ENCODE results near the gene ASIC4.

ASIC4 gene

DNA sequence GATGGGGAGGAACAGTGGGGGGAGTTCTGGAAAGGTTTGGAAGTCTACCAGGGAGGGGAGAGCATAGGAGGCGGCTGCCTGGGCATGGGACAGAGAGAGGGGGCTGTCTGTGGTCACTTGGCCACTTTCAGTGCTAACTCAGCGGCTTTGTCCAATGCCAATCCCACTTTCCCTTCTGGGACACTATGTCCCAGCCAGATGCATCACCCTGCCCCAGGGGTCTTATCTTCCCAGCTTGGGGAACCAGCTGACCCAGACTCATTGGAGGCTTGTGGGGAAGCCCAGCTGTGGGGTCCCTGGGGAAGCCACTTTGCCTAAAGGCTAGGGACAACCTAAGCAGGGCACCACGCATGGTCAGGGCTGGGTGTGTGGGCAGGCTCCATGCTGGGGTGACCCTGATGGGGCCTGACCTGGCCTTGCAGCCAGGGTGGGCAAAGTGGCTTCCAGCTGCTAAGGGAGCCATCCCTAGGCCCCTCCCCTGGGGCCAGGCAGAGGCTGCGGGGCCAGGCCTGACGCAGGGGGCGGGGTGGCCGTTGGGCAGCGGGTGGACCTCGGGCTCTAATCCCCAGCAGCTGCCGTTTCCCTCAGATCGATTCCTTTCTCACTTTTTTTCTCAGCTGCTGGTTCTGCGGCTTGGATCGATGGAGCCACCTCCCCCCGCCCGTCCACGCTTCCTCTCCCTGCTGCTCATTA, 1.6 kb upstream of the ASIC4 start:
- no peak for DNase-seq (ENCODE audit: low read depth in 3 of 3, low spot score in 1 of 3)

DNA sequence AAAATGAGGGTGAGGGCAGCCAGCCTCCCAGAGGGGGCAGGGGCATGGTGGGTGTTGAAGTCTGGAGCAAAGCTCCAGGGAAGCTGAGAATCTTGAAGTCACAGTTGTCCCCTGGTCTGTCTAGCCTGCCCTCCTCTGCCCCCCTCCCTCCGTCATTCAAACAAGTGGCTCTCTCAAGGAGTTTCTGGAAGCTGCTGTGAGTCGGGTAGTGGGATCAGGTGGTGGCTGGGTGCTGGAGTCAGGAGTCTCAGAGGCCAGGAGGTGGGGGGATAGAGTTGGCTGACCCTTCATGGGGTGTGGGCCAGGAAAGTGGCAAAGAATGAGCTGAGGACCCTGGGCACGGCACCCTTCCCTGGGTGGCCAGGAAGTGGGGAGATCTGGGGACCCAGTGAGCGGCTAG, 495 bp upstream of the ASIC4 start:
- no peak for DNase-seq (ENCODE audit: low read depth in 3 of 3, low spot score in 1 of 3)

DNA sequence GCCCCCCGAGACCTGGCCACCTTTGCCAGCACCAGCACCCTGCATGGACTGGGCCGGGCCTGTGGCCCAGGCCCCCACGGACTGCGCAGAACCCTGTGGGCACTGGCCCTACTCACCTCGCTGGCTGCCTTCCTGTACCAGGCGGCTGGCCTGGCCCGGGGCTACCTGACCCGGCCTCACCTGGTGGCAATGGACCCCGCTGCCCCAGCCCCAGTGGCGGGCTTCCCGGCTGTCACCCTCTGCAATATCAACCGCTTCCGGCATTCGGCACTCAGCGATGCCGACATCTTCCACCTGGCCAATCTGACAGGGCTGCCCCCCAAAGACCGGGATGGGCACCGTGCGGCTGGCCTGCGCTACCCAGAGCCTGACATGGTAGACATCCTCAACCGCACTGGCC, 554 bp downstream of the ASIC4 start:
- DNase-seq (ENCODE audit: low read depth in 3 of 3, low spot score in 1 of 3): no peak

DNA sequence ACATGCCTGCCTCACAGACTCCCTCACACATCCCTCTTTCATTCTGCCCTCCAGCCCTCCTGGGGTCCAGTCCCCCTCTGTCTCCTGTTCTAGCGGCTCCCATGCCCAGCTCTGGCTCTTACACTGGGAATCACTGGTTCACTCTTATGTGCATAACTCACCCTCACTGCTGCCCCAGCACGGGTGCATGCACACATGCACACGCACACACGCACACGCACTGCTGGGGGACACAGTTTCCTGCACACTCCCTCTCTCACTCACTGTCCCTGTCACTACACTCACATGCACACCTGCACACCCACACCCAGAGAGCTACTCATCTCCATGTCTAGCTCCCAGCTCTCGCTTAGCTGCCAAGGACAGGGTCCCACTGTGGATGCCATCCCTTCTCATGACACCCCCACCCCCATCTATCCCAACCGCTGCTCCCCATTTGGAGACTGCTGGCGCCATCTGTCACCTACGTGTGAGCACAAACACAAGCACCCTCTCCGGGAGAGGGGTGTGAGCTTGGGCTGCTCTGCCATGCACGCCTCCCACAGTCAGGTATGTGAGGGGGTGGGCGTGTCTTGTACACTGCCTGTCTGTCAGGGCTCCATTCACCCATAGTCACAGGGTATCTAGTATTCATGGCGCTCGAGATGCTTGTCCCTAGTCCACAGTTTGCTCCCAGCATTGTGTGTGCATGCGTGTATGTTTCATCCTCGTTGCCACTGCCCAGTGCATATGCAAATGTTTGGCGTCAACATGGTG, 1.8 kb downstream of the ASIC4 start:
- DNase-seq (ENCODE audit: low read depth in 3 of 3, low spot score in 1 of 3): no peak

DNA sequence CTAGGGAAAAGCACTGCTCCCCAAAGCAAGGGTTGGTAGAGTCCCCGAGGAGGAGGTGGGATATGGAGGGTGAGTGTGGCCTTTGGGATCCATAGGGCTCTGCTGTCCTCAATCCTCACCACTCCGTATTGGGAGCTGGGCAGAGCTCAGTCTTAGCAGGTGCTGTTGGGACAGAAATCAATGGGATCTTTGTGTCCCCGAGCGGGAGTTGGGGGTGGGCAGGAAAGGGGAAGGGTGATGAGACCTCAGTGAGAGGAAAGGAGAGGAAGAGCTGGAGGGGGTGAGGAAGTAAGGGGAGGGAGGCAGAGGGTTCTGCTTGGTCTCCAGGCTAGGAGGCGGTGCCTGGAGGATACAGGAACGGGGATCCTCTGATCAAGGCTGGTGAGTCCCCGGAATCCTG, 2.6 kb downstream of the ASIC4 start:
- no peak for DNase-seq (ENCODE audit: low read depth in 3 of 3, low spot score in 1 of 3)

DNA sequence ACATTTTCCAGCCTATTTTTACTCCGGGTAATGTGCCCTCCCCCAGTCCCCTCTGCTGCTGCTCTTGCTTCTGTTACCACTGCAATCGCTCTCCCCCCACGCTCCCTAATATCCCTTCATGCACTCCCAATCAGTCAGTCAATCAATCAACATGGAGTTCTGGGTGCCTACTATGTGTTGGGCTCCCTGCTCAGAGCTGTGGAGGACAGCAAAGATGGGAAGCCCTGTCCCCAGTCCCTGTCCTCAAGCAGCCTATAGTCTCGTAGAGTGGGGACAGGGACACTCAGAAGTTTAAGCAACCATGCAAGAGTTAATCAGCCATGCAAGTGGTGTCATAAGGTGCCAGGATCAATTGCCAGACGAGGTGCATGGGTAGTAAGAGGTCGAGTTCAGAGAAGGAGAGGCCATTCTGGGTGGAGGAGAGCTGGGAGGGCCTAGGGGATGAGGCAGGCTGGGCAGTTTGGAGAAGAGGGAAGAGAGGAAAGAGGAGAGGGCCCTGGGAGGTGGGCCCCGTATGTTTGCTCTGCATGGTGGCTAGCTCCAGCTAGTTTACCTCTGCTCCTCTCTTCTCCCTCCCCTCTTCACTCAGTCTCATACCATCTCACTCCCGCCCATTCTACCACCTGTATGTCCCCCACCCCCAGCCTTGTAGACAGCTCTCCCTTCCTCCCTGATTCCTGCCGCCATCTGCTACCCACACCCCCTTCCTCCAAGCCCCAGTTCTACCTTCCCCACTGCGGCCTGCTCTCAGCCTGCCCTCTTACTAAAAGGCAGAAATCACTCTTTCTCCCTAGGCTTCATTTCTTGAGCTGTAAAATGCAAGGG, 3.9 kb downstream of the ASIC4 start:
- no peak for DNase-seq (ENCODE audit: low read depth in 3 of 3, low spot score in 1 of 3)

DNA sequence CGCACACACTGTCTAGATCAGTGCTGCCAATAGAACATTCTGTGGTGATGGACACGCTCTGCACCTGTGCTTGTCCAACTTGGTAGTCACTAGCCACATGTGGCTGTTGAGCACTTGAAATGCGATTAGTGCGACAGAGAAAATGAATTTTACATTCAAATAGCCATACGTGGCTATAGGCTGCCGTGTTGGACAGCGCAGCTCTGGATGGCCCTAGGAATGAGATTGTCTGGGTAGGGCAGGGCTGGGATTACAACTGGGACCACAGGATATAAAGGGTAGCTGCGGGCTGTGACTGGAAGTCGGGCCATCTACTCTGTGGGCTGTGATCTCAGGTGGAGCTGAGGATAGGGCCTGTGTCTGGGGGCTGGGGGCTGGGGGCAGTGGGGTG, 5.2 kb downstream of the ASIC4 start:
- no peak for DNase-seq (ENCODE audit: low read depth in 3 of 3, low spot score in 1 of 3)

DNA sequence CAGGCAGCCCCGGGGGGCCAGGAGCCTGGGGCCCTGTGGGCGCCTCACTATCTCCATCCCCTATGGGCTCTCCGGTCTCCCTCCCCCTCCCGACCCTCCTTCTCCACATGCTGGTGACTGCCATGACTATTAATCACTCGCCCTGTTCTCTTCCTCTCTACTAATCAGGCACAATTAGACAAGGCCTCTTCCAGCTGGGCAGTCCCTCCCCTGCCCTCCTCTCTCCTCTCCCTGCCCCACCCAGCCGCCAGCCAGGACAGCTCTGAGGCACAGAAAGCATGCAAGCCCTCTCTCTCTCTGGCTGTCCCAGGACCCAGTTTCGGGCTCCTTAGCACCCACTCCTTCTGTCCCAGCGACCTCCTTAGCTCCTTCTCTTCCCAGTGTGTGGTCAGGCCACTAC, 5.8 kb downstream of the ASIC4 start:
- no peak for DNase-seq (ENCODE audit: low read depth in 3 of 3, low spot score in 1 of 3)

DNA sequence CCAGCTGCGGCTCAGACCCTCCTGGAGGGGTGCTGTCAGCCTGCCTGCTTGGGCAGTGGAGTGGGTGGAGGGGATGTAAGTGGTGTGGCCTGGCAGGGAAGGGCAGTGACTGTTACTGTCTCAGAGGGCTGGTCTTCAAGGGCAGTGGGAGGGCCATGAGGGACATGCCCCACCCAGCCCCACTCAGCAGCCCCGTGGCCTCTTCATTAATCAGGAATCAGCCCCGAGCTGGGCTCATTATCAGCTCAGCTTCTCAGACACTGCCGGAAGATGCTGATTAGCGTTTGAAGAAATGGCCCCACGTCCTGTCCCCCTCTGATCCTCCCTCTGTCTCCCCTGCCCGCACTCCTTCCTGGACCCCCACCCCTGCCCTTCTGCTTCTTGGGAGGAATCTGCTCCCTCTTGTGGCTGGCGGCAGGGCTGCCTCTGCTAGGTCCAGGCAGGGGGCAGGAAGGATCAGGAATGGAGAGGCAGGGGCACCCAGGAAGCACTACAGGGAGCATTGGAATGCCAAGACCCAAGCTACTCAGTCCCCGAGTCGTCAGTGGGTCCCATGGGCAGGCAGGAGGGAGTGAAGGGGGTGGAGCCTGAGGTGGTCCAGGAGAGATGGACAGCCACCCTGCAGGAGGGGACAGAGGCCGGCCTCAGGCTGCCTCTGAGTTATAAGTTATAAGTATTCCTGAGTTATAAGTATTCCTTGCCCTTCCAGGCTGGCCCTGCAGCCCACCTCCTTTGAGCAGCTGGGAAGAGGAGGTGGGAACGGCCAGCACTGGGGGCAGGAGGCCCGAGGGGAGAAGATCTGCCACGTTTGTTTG, 7.0 kb downstream of the ASIC4 start:
- DNase-seq (ENCODE audit: low read depth in 3 of 3, low spot score in 1 of 3): no peak

DNA sequence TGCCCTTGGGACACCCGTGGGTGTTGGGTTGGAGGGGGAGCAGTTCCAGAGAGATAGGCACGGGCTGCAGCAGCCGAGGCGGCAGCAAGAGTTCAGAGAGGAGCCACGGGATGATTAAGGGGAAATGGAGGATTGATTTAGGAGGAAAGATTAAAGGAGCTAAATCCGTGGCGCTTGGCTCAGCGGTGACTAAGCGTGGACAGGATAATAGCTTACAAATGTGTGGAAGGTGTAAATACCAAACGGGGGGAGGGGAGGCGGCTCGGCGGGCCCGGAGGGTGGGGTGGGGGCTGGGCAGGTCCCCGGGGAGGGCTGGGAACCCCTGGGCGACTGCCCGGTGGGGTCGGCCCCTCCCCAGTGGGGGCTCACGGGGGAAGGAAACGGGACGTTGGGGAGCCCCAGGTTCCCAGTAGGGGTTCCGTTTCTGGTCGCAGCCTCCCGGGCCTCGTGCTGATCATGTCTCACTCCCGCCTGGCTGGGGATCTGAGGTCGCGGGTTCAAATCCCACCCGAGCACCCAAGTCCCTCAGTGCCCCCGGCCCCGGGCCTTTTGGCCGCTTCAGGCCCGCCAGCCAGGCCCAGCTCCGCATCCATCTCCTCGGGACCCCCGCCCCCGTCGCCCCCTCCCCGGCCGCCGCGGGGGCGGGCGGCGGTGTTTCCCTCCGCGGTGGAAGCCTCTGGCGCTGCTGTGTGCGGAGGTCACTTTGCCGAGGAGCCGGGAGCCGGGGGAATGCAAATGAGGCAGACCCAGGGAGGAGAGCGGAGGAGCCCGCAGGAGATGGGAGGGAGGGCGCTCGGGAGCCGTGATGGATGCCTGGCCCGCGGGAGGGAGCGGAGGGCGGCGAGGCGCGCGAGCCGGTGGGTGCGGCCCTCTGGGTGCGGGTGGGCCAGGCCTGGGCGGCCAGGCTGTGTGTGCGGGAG, 8.1 kb downstream of the ASIC4 start:
- DNase-seq (ENCODE audit: low read depth in 3 of 3, low spot score in 1 of 3): no peak

DNA sequence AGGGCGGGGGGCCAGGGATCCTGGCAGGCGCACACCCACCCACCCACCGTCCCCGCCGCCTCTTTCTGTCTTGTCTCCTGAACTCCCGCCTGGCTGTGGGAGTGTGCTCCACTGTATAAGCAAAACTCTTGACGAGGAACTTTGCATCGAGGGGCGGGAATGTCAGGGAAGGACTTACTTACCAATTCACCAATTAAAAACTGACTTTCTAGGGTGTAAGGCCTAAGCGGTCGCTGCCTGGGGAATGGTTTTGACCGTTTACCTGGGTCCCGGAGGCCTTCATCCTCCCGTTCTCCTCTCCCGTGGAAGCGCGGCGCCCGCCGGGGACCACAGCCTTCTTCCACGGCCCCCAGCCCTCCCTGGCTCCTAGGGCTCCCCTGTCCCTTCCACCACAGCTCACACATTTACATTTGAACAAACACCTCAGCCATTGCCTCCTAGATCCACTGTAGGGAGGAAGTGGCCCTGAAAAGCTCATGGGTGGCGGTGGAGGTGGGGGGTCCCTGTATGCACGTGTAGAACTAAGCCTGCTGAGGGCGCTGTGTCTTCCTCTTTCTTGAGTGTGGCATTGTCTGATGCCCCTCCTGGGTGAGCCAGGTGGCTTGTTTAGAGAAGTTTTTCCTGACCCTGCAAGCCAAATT, 8.9 kb downstream of the ASIC4 start:
- no peak for DNase-seq (ENCODE audit: low read depth in 3 of 3, low spot score in 1 of 3)

DNA sequence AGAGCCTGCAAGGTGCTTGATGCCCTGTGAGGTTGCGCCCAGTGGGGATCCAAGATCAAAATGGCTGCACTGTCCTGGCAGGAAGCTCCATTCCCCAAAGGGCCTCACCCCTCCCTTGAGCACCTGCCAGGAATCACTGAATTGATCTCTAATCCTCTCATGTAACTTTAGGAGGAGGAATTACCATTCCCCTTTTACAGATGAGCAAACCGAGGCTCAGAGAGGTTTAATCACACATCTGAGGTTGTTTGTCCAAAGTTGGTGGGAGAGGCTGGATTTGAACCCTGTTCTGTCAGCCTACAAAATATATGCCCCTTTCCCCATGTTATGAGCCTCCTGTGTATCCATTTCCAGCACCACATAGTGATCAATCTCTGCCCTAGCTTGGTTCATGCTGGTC, 10.5 kb downstream of the ASIC4 start:
- no peak for DNase-seq (ENCODE audit: low read depth in 3 of 3, low spot score in 1 of 3)

DNA sequence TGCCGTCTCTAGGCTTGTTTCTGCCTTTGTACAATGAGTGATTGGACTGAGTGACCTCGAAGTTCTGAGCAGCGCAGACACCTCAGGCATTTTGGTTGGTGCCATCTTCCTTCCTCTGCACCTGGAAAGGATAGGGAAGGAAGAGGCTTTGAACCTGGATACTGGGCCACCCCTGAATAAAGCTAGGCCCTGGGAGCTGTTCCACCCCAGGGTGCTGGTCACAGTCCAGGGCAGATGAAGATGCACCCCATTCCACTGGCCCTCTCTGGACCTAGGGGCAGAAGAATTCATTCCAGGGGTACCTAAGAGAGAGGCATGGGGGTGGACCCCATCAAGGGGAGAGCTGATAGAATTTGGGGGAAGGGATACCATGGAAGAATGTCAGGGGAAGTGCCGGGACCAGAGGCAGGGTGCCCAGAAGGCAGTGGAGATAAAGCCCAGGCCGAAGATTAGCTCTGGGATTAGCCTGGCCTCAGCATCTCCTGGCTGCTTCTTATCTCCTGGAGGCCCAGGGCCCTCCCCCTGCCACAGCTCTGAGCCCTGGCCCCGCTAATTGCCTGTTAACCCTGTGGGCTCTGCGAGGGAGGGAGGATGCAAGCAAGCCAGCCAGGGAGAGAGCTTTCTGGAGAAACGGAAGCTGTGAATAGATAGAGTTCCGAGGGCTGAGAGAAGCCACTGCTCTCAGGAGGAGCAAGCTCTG, 11.4 kb downstream of the ASIC4 start:
- DNase-seq (ENCODE audit: low read depth in 3 of 3, low spot score in 1 of 3): no peak

DNA sequence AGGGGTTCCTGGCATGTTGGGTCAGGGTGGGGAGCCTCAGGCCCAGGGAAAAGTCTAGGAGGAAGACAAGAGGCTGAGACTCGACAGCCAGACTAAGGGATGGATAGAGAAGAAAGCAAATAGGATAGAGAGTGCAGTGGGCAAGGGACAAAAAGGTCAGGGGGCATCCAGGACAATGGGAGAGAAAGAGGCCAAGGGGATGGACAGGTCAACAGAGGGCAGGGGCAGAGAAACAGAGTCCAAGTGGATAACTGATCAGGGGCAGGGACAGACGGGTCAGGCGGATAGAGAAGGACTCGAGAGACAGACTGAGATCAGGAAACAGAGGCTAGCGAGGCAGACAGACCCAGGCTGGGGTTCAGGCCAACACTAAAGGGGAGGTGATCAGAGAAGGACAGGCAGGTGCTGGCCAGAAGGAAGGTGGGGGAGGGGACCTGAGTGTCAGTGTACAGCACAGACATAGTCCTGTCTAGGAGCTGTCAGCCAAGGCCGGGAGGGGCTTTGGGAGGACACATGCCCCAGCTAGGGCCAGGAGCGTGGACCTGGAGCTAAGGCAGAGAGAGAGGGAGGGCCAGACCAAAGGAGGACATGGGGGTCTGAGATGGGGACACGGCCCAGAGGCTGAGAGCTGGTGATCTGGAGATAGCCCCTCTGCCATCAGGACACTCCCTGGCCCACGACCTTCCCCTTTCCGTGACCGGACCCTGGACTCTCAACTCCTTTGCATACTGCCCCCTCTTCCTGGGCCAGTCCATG, 12.2 kb downstream of the ASIC4 start:
- DNase-seq (ENCODE audit: low read depth in 3 of 3, low spot score in 1 of 3): no peak

DNA sequence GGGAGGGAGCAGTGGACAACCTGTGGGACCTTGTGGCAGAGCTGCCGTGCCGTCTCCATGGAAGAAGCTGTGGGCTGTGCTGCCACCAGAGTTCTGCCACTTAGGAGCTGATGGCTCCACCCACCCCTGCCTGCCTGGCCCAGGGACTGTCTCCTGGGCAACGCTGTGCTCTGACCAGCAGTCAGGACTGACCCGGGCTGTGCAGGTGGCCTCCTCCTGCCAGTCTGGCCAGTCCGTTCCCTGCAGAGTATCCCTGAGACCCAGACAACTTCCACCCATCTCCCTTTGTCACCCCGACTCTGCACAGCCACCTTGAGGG, 12.8 kb downstream of the ASIC4 start:
- DNase-seq (ENCODE audit: low read depth in 3 of 3, low spot score in 1 of 3): no peak

DNA sequence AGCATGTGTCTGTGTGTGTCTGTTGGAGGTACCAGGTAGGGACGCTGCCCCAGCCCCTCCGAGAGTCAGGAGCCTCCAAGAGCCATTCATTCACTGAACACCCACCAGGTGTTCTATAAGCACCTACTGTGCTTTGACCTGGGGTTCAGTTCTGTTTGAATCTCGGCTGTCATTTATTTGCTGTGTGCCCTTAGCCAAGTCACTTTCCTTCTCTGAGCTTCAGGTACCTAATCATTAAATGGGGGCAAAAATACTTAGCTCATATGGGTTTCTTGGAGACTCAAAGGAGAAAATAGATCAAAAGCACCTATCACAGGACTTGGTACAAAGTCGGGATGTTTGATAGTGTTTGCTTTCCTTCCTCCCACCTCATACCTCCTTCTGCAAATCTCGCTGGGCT, 13.2 kb downstream of the ASIC4 start:
- DNase-seq (ENCODE audit: low read depth in 3 of 3, low spot score in 1 of 3): no peak

DNA sequence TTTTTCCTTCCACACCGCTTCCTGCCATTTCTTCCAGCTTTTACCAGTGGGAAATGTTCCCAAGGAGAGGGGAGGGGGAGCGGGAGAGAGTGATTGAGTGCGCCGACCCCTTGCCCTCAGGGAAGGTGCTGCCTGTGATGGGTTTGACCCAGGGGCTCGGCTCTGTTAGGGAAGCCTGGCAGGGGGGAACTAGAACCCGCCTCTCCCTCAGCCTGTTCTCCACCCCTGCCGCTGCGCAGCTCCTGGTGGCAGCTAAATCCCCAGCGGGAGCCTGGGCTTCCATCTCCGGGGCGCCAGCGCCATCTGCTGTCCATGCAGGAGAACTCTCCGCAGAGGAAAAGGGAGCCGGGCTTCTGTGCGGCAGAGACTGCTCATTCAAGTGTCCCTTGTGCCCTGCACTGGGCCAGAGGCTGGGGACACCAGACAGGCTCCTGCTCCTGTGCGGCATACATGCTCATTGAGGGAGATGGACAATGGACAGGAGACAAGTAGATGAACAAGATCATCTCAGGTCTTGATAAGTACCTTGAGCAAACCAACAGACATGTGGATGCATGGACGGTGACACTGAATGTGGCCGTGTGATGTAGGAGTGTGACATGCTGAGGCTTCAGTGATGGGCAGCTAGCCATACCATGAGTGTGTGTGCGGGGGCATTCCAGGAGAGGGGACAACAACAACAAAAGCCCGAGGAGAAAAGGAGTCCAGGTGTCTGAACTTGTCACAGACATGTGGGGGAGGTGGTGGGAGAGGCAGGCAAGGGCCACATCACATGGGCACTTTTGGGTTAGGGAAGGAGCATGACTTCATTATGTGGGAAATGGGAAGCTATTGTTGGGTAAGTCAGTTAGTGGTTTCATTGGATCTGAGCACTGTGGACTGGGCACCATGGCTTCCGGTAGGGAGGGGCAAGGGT, 16.0 kb downstream of the ASIC4 start:
- peak; percentile 64 to 81 (median 72) for DNase-seq (ENCODE audit: low read depth in 3 of 3, low spot score in 1 of 3)

Data from stimulated activated CD4-positive, alpha-beta T cell treated with anti-CD3 and anti-CD28 coated beads, TNF-alpha, amount 100 ng/mL, for 1 hour (primary cell).